Endothelial cell of umbilical vein (primary cell): ENCODE measurements around the gene TAF4B. TPM values are rescaled to one million over a fixed set of nuclear protein-coding genes. Genes with fewer than 3 reads are reported as not detected.

Experiments used
- BruUV-seq: library from RNA; stranded (reverse); fragments of 400-500 nt; replicated peaks from 2 replicates; lab custom pipeline; 2021; lab: Mats Ljungman, UMichigan
- CTCF ChIA-PET: fragments of 300-600, 350-600 bp; sonication (Branson Sonifier 250); formaldehyde crosslinking; loops from one replicate; lab custom pipeline; 2021; ENCODE audit warnings: antibody characterized with exemption, inconsistent platforms; lab: Charles Lee
- POLR2A ChIA-PET: fragments of 300-600, 350-600 bp; sonication (Branson Sonifier 250); formaldehyde crosslinking; loops from one replicate; lab custom pipeline; 2021; ENCODE audit warnings: antibody characterized with exemption, inconsistent platforms; lab: Charles Lee
- DNase-seq: peaks from one replicate; pipeline ENCODE4 v3.0.0-alpha.2; 2011; ENCODE audit warnings: low read depth, low spot score
- FAIRE-seq: peaks from 2 replicates; lab custom pipeline; 2011; peaks lifted over from hg19 to GRCh38; lab: Jason Lieb, UNC
- H2AFZ ChIP-seq: 2 replicates; pipeline ENCODE4 v1.6.0; 2012; ENCODE audit warnings: low read depth, low read length, control low read depth, inconsistent platforms
- H3K27ac ChIP-seq: 2 replicates; pipeline ENCODE4 v1.5.1; 2011; ENCODE audit warnings: low read depth, mild to moderate bottlenecking, control low read depth, low read length, moderate library complexity; ENCODE audit not compliant: insufficient read depth
- H3K27me3 ChIP-seq, 2 experiments: 2 replicates each; pipeline versions ENCODE4 v1.6.0 to v1.6.1; 2011; ENCODE audit warnings: low read length in 2 of 2, mixed read lengths in 1 of 2; ENCODE audit not compliant: control insufficient read depth in 2 of 2, insufficient read depth in 2 of 2
- H3K36me3 ChIP-seq, 2 experiments: 2 replicates in 1 of 2; 3 replicates in 1 of 2; pipeline ENCODE4 v1.5.1; 2011; ENCODE audit warnings: low read length in 2 of 2, mild to moderate bottlenecking in 1 of 2, moderate library complexity in 1 of 2; ENCODE audit not compliant: control insufficient read depth in 2 of 2, insufficient read depth in 2 of 2; ENCODE audit errors: extremely low read depth in 1 of 2
- H3K4me1 ChIP-seq: 3 replicates; pipeline ENCODE4 v1.5.1; 2011; ENCODE audit warnings: mild to moderate bottlenecking, low read length; ENCODE audit not compliant: control insufficient read depth, insufficient read depth; ENCODE audit errors: extremely low read depth
- H3K4me2 ChIP-seq: 2 replicates; pipeline ENCODE4 v1.6.1; 2011; ENCODE audit warnings: low read length, control low read depth, mixed read lengths; ENCODE audit not compliant: insufficient read depth
- H3K4me3 ChIP-seq, 3 experiments: fragments of 200-600 bp in 1 of 3; sonication (generic), shearing (Covaris generic) in 1 of 3; replicated peaks in 1 of 3; 2 replicates each; pipeline ENCODE4 v1.5.1; 2011 to 2016; ENCODE audit warnings: control low read depth in 3 of 3, low read length in 3 of 3, mild to moderate bottlenecking in 2 of 3, inconsistent platforms in 1 of 3, low read depth in 1 of 3, moderate library complexity in 1 of 3; ENCODE audit not compliant: insufficient read depth in 1 of 3
- H3K79me2 ChIP-seq: 2 replicates; pipeline ENCODE4 v1.6.0; 2012; ENCODE audit warnings: low read length, inconsistent platforms; ENCODE audit not compliant: control insufficient read depth, insufficient read depth
- H3K9ac ChIP-seq: replicated peaks from 2 replicates; pipeline ENCODE3; 2011; ENCODE audit warnings: low read length, control low read depth; ENCODE audit not compliant: insufficient read depth; ENCODE audit errors: extremely low read depth
- H3K9me1 ChIP-seq: replicated peaks from 3 replicates; pipeline ENCODE4 v1.6.0; 2011; ENCODE audit warnings: mild to moderate bottlenecking, low read length; ENCODE audit not compliant: control insufficient read depth, insufficient read depth; ENCODE audit errors: extremely low read depth
- H3K9me3 ChIP-seq: replicated peaks from 2 replicates; pipeline ENCODE4 v1.5.1; 2012; ENCODE audit warnings: low read length, inconsistent platforms; ENCODE audit not compliant: control insufficient read depth, insufficient read depth
- H4K20me1 ChIP-seq: replicated peaks from 2 replicates; pipeline ENCODE3; 2011; ENCODE audit warnings: mild to moderate bottlenecking, low read length; ENCODE audit not compliant: control insufficient read depth, insufficient read depth; ENCODE audit errors: extremely low read depth
- CTCF ChIP-seq, 2 donors: IDR thresholded peaks; 1 replicate in 1 of 2; 2 replicates in 1 of 2; pipeline ENCODE4 v1.5.1; 2011; ENCODE audit warnings: low read length in 2 of 2, mild to moderate bottlenecking in 2 of 2, moderate library complexity in 2 of 2, control low read depth in 1 of 2, inconsistent platforms in 1 of 2, low read depth in 1 of 2; ENCODE audit not compliant: insufficient read depth in 1 of 2; ENCODE audit errors: extremely low read depth in 1 of 2
- EZH2 ChIP-seq: IDR thresholded peaks from 2 replicates; pipeline ENCODE4 v1.6.1; 2012; ENCODE audit warnings: borderline replicate concordance, low read depth, mild to moderate bottlenecking, moderate library complexity, low read length, inconsistent platforms; ENCODE audit not compliant: severe bottlenecking
- FOS ChIP-seq: IDR thresholded peaks from 2 replicates; pipeline ENCODE4 v1.6.1; 2011; ENCODE audit warnings: mild to moderate bottlenecking, low read length, moderate library complexity, borderline replicate concordance; ENCODE audit not compliant: insufficient read depth
- GATA2 ChIP-seq: IDR thresholded peaks from 2 replicates; pipeline ENCODE4 v1.7.0; 2011; ENCODE audit warnings: low read depth, mild to moderate bottlenecking, moderate library complexity, mixed read lengths, low read length; ENCODE audit not compliant: insufficient read length, insufficient read depth
- JUN ChIP-seq: IDR thresholded peaks from 2 replicates; pipeline ENCODE4 v1.6.1; 2011; ENCODE audit warnings: borderline replicate concordance, low read depth; ENCODE audit not compliant: insufficient read length, insufficient read depth
- MAX ChIP-seq: IDR thresholded peaks from 2 replicates; pipeline ENCODE4 v1.6.1; 2011; ENCODE audit not compliant: insufficient read depth, insufficient read length
- MYC ChIP-seq: IDR thresholded peaks from one replicate; pipeline ENCODE4 v1.6.1; 2011; ENCODE audit warnings: mild to moderate bottlenecking, low read depth, low read length
- POLR2A ChIP-seq: IDR thresholded peaks from 2 replicates; pipeline ENCODE4 v1.6.1; 2012; ENCODE audit warnings: low read depth, mild to moderate bottlenecking, control low read depth, low read length
- POLR2AphosphoS5 ChIP-seq: IDR thresholded peaks from 2 replicates; pipeline ENCODE4 v1.6.1; 2012; ENCODE audit warnings: low read depth, mild to moderate bottlenecking, control low read depth, low read length, moderate library complexity; ENCODE audit not compliant: insufficient read depth
- dilution Hi-C: fragments of 300-500 bp; cut with MboI; formaldehyde crosslinking; loops from one replicate; pipeline ENCODE4 v1.15.0; 2019; ENCODE audit warnings: low sequenced_read_pairs; ENCODE audit not compliant: extremely low pct_ligation_motif_present
- intact Hi-C: fragments of 100-400 bp; cut with micrococcal nuclease; formaldehyde crosslinking; loops from one replicate; pipeline ENCODE4 v1.10.0; 2022
- polyA plus RNA-seq, 4 experiments: library from polyadenylated mRNA; depleted of rRNA in 3 of 4; stranded (reverse) in 3 of 4; unstranded in 1 of 4; fragments of >200 nt; gene quantifications; 2 replicates each; pipeline versions ENCODE4 v1.2.1 to v1.2.3, GENCODE V29; 2011 to 2012; ENCODE audit warnings: missing spikeins in 1 of 4
- total RNA-seq: library from RNA; stranded (reverse); gene quantifications from 2 replicates; pipeline ENCODE4 v1.2.3, GENCODE V29; 2021

TAF4B gene
- total and polyA plus RNA-seq, 2 donors (not counting 3 experiments of a cell fraction or from before 2014, with no cell fraction given): 0.47 to 2.0 TPM

GRCh38 chr18:26228562-26229260 is 2.5 kb downstream of the TAF4B start:
- Histone ChIP-seq H3K9ac (no peak overlapping the region), H3K4me2 (no peak overlapping the region), H3K27ac (no peak overlapping the region), H3K79me2 (no peaks in the 10 kb centered on the region), H4K20me1 (no peaks in the 10 kb centered on the region), H2AFZ (no peak overlapping the region), H3K36me3 (no peaks in the 10 kb centered on the region), H3K9me1 (no peaks in the 10 kb centered on the region), H3K9me3 (no peaks in the 10 kb centered on the region), H3K4me3 (no peak overlapping the region), H3K27me3 (peaks cover 4% of the 10 kb centered on the region in 2 experiments), H3K4me1 (peaks cover 11% of the 10 kb centered on the region)
- BruUV-seq: no TSS peak
- POLR2A ChIA-PET: no interaction called here
- TF ChIP-seq POLR2AphosphoS5: no peak
- DNase-seq (no peak), FAIRE-seq (no peak)
- CTCF ChIA-PET: no interaction called here
- intact Hi-C loops: loop anchor here (5.0 to 10.0 kb wide), 2 partner anchors 326 to 429 kb away; no protein-coding TSS in a partner anchor
- dilution Hi-C loops: no loop called here

- FAIRE-seq: no peak
- Histone ChIP-seq H3K79me2 (no peaks in the 10 kb centered on the region), H3K9me3 (no peaks in the 10 kb centered on the region), H3K27ac (no peak overlapping the region), H3K4me1 (peaks cover 11% of the 10 kb centered on the region), H3K4me3 (no peak overlapping the region), H3K36me3 (no peaks in the 10 kb centered on the region), H3K4me2 (no peak overlapping the region), H3K27me3 (no peaks in the 10 kb centered on the region), H2AFZ (no peak overlapping the region), H4K20me1 (no peaks in the 10 kb centered on the region), H3K9ac (no peak overlapping the region), H3K9me1 (no peaks in the 10 kb centered on the region)
- no TSS peak for BruUV-seq
- POLR2A ChIA-PET: no interaction called here
- dilution Hi-C loops (no loop called here), intact Hi-C loops (no loop called here)
- no peak for TF ChIP-seq CTCF (IDR thresholded peaks at IDR 0.05; ENCODE audit: extremely low read depth in 1 of 2, insufficient read depth in 1 of 2, low read depth in 1 of 2, low read length in 2 of 2)
- no peak for TF ChIP-seq FOS
- TF ChIP-seq GATA2: no peak
- no peak for TF ChIP-seq MYC
- TF ChIP-seq EZH2: no peak
- no peak for TF ChIP-seq POLR2A
- no peak for TF ChIP-seq JUN
- TF ChIP-seq POLR2AphosphoS5: no peak
- no peak for TF ChIP-seq MAX
- no peak for DNase-seq
- CTCF ChIA-PET: no interaction called here
Observed at GRCh38 chr18:26230497-26230896, 4.3 kb downstream of the TAF4B start.
